PC-3 (cell line): ENCODE results near the gene RORB.

Experiments used
- CTCF ChIP-seq: fragments of 300-600 bp; sonication (generic); conservative IDR thresholded peaks from 2 replicates; pipeline ENCODE4 v1.5.1; 2017; ENCODE audit warnings: antibody characterized with exemption, low read depth, mild to moderate bottlenecking, low read length
- EZH2 ChIP-seq: fragments of 300-600 bp; sonication (generic); IDR thresholded peaks from one replicate; pipeline ENCODE4 v1.6.1; 2017; ENCODE audit warnings: antibody characterized with exemption, mild to moderate bottlenecking, low read length; ENCODE audit not compliant: unreplicated experiment
- EZH2phosphoT487 ChIP-seq: fragments of 300-600 bp; sonication (generic); IDR thresholded peaks from 2 replicates; pipeline ENCODE4 v1.6.1; 2018; ENCODE audit warnings: mild to moderate bottlenecking, antibody characterized with exemption, low read length, borderline replicate concordance

GRCh38 chr9:74643303-74643923, 146.3 kb downstream of the RORB start:
- TF ChIP-seq CTCF (no peak), EZH2 (no peak), EZH2phosphoT487 (no peak)
